Measurements from ENCODE around the gene GPANK1.

Gene GPANK1

GRCh38 chr6:31701666-31702404, 37.0 kb upstream of the GPANK1 start:
- Mint-ChIP-seq H3K27ac (peak overlapping the region; percentile 98), H3K36me3 (ENCODE audit: low read depth) (peaks cover 48% of the 10 kb centered on the region)

GRCh38 chr6:31700740-31701401, 36.1 kb upstream of the GPANK1 start:
- Mint-ChIP-seq H3K36me3 (ENCODE audit: low read depth) (peaks cover 58% of the 10 kb centered on the region), H3K9me3 (no peaks in the 10 kb centered on the region), H3K4me3 (peak overlapping the region; percentile 98), H3K27ac (peak overlapping the region; percentile 62), H3K4me1 (ENCODE audit: low read depth) (peaks cover 42% of the 10 kb centered on the region), H3K27me3 (no peaks in the 10 kb centered on the region)
- DNase-seq = no peak

More at GRCh38 chr6:31701666-31702404, 37.0 kb upstream of the GPANK1 start:
- Mint-ChIP-seq H3K4me3 (peak overlapping the region; percentile 98), H3K9me3 (no peaks in the 10 kb centered on the region), H3K4me1 (ENCODE audit: low read depth) (peaks cover 42% of the 10 kb centered on the region), H3K27me3 (no peaks in the 10 kb centered on the region)
- DNase-seq = no peak

- H3K4me1 Mint-ChIP-seq (ENCODE audit: low read depth) = peaks cover 35% of the 10 kb centered on the region
- H3K4me3 Mint-ChIP-seq = no peak overlapping the region
- H3K27ac Mint-ChIP-seq = peak overlapping the region; percentile 83
- DNase-seq = no peak
- no peaks in the 10 kb centered on the region for H3K27me3 Mint-ChIP-seq
- H3K9me3 Mint-ChIP-seq = no peaks in the 10 kb centered on the region
- peaks cover 84% of the 10 kb centered on the region for H3K36me3 Mint-ChIP-seq (ENCODE audit: low read depth)
These were observed 32.8 kb upstream of the GPANK1 start for GRCh38 chr6:31697555-31697954.

- Mint-ChIP-seq H3K27ac (no peak overlapping the region), H3K27me3 (no peaks in the 10 kb centered on the region), H3K9me3 (no peaks in the 10 kb centered on the region), H3K4me3 (no peak overlapping the region), H3K36me3 (ENCODE audit: low read depth) (peaks cover 90% of the 10 kb centered on the region), H3K4me1 (ENCODE audit: low read depth) (peaks cover 19% of the 10 kb centered on the region)
- DNase-seq = no peak
These were observed 28.7 kb upstream of the GPANK1 start for GRCh38 chr6:31693535-31693934.

- Mint-ChIP-seq H3K36me3 (ENCODE audit: low read depth) (peaks cover 94% of the 10 kb centered on the region), H3K27me3 (no peaks in the 10 kb centered on the region), H3K4me1 (ENCODE audit: low read depth) (peaks cover 17% of the 10 kb centered on the region), H3K9me3 (no peaks in the 10 kb centered on the region), H3K4me3 (no peak overlapping the region), H3K27ac (peak overlapping the region; percentile 40)
- DNase-seq = no peak
These were observed 28.1 kb upstream of the GPANK1 start for GRCh38 chr6:31692886-31693285.

- H3K4me1 Mint-ChIP-seq (ENCODE audit: low read depth) = peaks cover 11% of the 10 kb centered on the region
- H3K27ac Mint-ChIP-seq = no peak overlapping the region
- H3K9me3 Mint-ChIP-seq = no peaks in the 10 kb centered on the region
- peaks cover 94% of the 10 kb centered on the region for H3K36me3 Mint-ChIP-seq (ENCODE audit: low read depth)
- no peak overlapping the region for H3K4me3 Mint-ChIP-seq
- no peaks in the 10 kb centered on the region for H3K27me3 Mint-ChIP-seq
- DNase-seq = no peak
These were observed 27.6 kb upstream of the GPANK1 start for GRCh38 chr6:31692353-31692752.

GRCh38 chr6:31691564-31692108, 26.8 kb upstream of the GPANK1 start:
- no peaks in the 10 kb centered on the region for H3K27me3 Mint-ChIP-seq
- peaks cover 93% of the 10 kb centered on the region for H3K36me3 Mint-ChIP-seq (ENCODE audit: low read depth)
- DNase-seq = no peak
- H3K27ac Mint-ChIP-seq = peak overlapping the region; percentile 44
- no peaks in the 10 kb centered on the region for H3K9me3 Mint-ChIP-seq
- H3K4me1 Mint-ChIP-seq (ENCODE audit: low read depth) = peaks cover 9% of the 10 kb centered on the region
- no peak overlapping the region for H3K4me3 Mint-ChIP-seq

- Mint-ChIP-seq H3K4me1 (ENCODE audit: low read depth) (peaks cover 9% of the 10 kb centered on the region), H3K27me3 (no peaks in the 10 kb centered on the region), H3K36me3 (ENCODE audit: low read depth) (peaks cover 93% of the 10 kb centered on the region), H3K27ac (peak overlapping the region; percentile 70), H3K4me3 (no peak overlapping the region), H3K9me3 (no peaks in the 10 kb centered on the region)
- no peak for DNase-seq
These were observed 26.3 kb upstream of the GPANK1 start for GRCh38 chr6:31691078-31691463.

GRCh38 chr6:31690231-31691077, 25.7 kb upstream of the GPANK1 start:
- H3K4me3 Mint-ChIP-seq = no peak overlapping the region
- no peaks in the 10 kb centered on the region for H3K27me3 Mint-ChIP-seq
- peak overlapping the region; percentile 73 for H3K27ac Mint-ChIP-seq
- peaks cover 9% of the 10 kb centered on the region for H3K4me1 Mint-ChIP-seq (ENCODE audit: low read depth)
- H3K36me3 Mint-ChIP-seq (ENCODE audit: low read depth) = peaks cover 93% of the 10 kb centered on the region
- no peaks in the 10 kb centered on the region for H3K9me3 Mint-ChIP-seq
- DNase-seq = no peak

- peaks cover 90% of the 10 kb centered on the region for H3K36me3 Mint-ChIP-seq (ENCODE audit: low read depth)
- peaks cover 9% of the 10 kb centered on the region for H3K4me1 Mint-ChIP-seq (ENCODE audit: low read depth)
These were observed 24.7 kb upstream of the GPANK1 start for GRCh38 chr6:31689249-31690110.

GRCh38 chr6:31687860-31688693, 23.3 kb upstream of the GPANK1 start:
- Mint-ChIP-seq H3K27me3 (no peaks in the 10 kb centered on the region), H3K27ac (peak overlapping the region; percentile 44), H3K4me3 (no peak overlapping the region), H3K36me3 (ENCODE audit: low read depth) (peaks cover 81% of the 10 kb centered on the region), H3K4me1 (ENCODE audit: low read depth) (peaks cover 9% of the 10 kb centered on the region), H3K9me3 (no peaks in the 10 kb centered on the region)
- no peak for DNase-seq

More at GRCh38 chr6:31689249-31690110, 24.7 kb upstream of the GPANK1 start:
- Mint-ChIP-seq H3K27me3 (no peaks in the 10 kb centered on the region), H3K9me3 (no peaks in the 10 kb centered on the region), H3K27ac (peak overlapping the region; percentile 73), H3K4me3 (no peak overlapping the region)
- no peak for DNase-seq

- Mint-ChIP-seq H3K36me3 (ENCODE audit: low read depth) (peaks cover 75% of the 10 kb centered on the region), H3K27ac (no peak overlapping the region)
These were observed 22.5 kb upstream of the GPANK1 start for GRCh38 chr6:31687321-31687720.

GRCh38 chr6:31686483-31686882, 21.7 kb upstream of the GPANK1 start:
- Mint-ChIP-seq H3K36me3 (ENCODE audit: low read depth) (peaks cover 69% of the 10 kb centered on the region), H3K4me1 (ENCODE audit: low read depth) (peaks cover 14% of the 10 kb centered on the region), H3K27me3 (no peaks in the 10 kb centered on the region), H3K4me3 (no peak overlapping the region), H3K27ac (no peak overlapping the region), H3K9me3 (no peaks in the 10 kb centered on the region)
- no peak for DNase-seq

More at GRCh38 chr6:31687321-31687720, 22.5 kb upstream of the GPANK1 start:
- Mint-ChIP-seq H3K27me3 (no peaks in the 10 kb centered on the region), H3K9me3 (no peaks in the 10 kb centered on the region), H3K4me1 (ENCODE audit: low read depth) (peaks cover 9% of the 10 kb centered on the region), H3K4me3 (no peak overlapping the region)
- no peak for DNase-seq

Data from activated T-cell treated with anti-CD3 and anti-CD28 coated beads, Interleukin-2, amount 50 U/mL, for 24 hours (primary cell).